Lower lobe of right lung (tissue), 2 donors: ENCODE data around the gene FANCG. TPM values are rescaled to one million over a fixed set of nuclear protein-coding genes. Genes with fewer than 3 reads are reported as not detected.

ENCODE experiments used
- ATAC-seq, 2 donors: fragments of 200-7000 bp; cut with Tn5 transposase; one replicate each; pipeline ENCODE4 v1.9.1; 2020 to 2022; ENCODE audit warnings: mild to moderate bottlenecking in 2 of 2, moderate library complexity in 2 of 2
- DNase-seq: peaks from one replicate; pipeline ENCODE4 v3.0.0-alpha.2; 2020
- H3K27ac ChIP-seq: fragments of 200-600 bp; one replicate; pipeline ENCODE4 v1.8.0; 2022
- H3K27me3 ChIP-seq: fragments of 200-600 bp; one replicate; pipeline ENCODE4 v1.8.0; 2022; ENCODE audit warnings: low read depth
- H3K36me3 ChIP-seq: fragments of 200-600 bp; one replicate; pipeline ENCODE4 v1.8.0; 2022; ENCODE audit warnings: mild to moderate bottlenecking
- H3K4me1 ChIP-seq: fragments of 200-600 bp; one replicate; pipeline ENCODE4 v1.8.0; 2022
- H3K4me3 ChIP-seq: fragments of 200-600 bp; one replicate; pipeline ENCODE4 v1.8.0; 2022; ENCODE audit warnings: mild to moderate bottlenecking
- H3K9me3 ChIP-seq: fragments of 200-600 bp; one replicate; pipeline ENCODE4 v1.8.0; 2022
- intact Hi-C: fragments of 100-400 bp; cut with DNase I; formaldehyde crosslinking; loops from one replicate; pipeline ENCODE4 v1.11.0; 2022
- total RNA-seq: library from RNA; stranded (reverse); fragmentation: NEBNext Ultra II Directional; extraction: Animal tissue kit (Norgen Biotek cat#: 25700); gene quantifications from one replicate; pipeline ENCODE4 v1.2.1, GENCODE V29; 2021
- TF ChIP-seq, protein P1 (sequence below): fragments of 200-600 bp; IDR thresholded peaks from one replicate; pipeline ENCODE4 v1.8.0; 2022; ENCODE audit warnings: antibody characterized with exemption, mild to moderate bottlenecking
- donor health status: DM: no; HTN: yes; CAD: no; lungs with severe emphysema.

FANCG gene
- total RNA-seq, 1 donor from 2014 or later: 13.9 TPM

DNA sequence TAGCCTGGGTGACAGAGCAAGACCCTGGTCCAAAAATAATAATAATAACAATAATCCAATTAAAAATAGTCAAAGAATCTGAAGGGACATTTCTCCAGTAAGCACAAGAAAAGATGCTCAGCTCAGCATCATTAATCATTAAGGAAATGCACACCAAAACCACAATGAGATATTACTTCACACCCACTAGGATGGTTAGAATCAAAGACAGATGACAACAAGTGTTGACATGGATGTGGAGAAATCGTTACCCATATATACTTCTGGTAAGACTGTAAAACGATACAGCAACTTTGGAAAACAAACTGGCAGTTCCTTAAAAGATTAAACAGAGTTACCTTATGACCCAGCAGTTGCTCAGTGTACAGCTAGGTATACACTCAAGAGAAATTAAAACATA, 5.3 kb upstream of the FANCG start:
- DNase-seq (no peak), ATAC-seq (no peak)
- intact Hi-C loops: no loop called here
- Histone ChIP-seq H3K4me3 (no peak overlapping the region), H3K4me1 (peaks cover 7% of the 10 kb centered on the region), H3K27me3 (no peaks in the 10 kb centered on the region), H3K27ac (no peak overlapping the region), H3K36me3 (peaks cover 30% of the 10 kb centered on the region), H3K9me3 (no peaks in the 10 kb centered on the region)
- TF ChIP-seq, protein P1, sequence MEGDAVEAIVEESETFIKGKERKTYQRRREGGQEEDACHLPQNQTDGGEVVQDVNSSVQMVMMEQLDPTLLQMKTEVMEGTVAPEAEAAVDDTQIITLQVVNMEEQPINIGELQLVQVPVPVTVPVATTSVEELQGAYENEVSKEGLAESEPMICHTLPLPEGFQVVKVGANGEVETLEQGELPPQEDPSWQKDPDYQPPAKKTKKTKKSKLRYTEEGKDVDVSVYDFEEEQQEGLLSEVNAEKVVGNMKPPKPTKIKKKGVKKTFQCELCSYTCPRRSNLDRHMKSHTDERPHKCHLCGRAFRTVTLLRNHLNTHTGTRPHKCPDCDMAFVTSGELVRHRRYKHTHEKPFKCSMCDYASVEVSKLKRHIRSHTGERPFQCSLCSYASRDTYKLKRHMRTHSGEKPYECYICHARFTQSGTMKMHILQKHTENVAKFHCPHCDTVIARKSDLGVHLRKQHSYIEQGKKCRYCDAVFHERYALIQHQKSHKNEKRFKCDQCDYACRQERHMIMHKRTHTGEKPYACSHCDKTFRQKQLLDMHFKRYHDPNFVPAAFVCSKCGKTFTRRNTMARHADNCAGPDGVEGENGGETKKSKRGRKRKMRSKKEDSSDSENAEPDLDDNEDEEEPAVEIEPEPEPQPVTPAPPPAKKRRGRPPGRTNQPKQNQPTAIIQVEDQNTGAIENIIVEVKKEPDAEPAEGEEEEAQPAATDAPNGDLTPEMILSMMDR: no peak

DNA sequence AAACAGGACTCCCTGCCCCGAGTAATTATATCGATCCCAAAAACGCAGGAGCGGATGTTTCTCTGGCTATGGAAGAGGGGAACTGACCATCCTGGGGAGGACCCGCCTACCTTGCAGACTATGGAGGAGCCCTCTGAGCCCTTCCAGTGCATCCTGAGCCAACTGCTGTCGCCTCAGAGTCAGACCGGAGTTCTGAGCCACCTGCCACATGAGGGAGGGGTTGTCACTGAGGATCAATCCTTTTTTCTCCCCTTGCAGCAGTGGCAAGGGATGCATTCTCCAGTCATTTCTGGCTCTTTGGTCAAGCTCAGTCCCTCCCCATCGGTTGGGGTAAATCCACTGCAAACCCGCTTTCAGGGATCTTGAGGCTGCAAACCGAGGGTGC, 709 bp downstream of the FANCG start:
- peak overlapping the region; percentile 84 for H3K4me3 ChIP-seq
- H3K27me3 ChIP-seq: no peaks in the 10 kb centered on the region
- TF ChIP-seq, protein P1: no peak
- DNase-seq (no peak), ATAC-seq (no peak)
- H3K27ac ChIP-seq: peak overlapping the region; percentile 75
- peaks cover 21% of the 10 kb centered on the region for H3K4me1 ChIP-seq
- no peaks in the 10 kb centered on the region for H3K9me3 ChIP-seq
- intact Hi-C loops: no loop called here
- no peaks in the 10 kb centered on the region for H3K36me3 ChIP-seq

DNA sequence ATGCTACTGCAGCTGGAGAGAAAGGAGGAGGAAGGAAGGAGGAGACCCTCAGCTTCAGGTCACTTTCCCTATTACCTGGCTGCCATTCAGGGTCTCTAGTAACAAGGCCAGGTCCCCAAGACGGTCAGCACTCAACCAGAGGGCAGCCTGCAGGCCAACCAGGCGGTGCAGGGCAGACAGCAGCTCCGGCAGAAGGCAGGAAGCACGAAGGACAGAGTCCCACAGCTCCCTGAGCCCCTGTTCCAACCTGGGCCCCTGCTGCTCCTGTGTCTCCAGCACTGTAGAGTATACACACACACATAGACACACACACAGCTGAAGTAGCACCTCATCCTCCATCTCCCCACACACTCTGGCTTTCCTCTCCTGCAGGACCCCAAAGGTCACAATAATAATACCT, 1.7 kb downstream of the FANCG start:
- H3K27ac ChIP-seq: no peak overlapping the region
- no peak overlapping the region for H3K4me3 ChIP-seq
- DNase-seq (no peak), ATAC-seq (no peak)
- no peaks in the 10 kb centered on the region for H3K9me3 ChIP-seq
- TF ChIP-seq, protein P1: no peak
- intact Hi-C loops: no loop called here
- H3K36me3 ChIP-seq: no peaks in the 10 kb centered on the region
- H3K27me3 ChIP-seq: no peaks in the 10 kb centered on the region
- peaks cover 25% of the 10 kb centered on the region for H3K4me1 ChIP-seq

DNA sequence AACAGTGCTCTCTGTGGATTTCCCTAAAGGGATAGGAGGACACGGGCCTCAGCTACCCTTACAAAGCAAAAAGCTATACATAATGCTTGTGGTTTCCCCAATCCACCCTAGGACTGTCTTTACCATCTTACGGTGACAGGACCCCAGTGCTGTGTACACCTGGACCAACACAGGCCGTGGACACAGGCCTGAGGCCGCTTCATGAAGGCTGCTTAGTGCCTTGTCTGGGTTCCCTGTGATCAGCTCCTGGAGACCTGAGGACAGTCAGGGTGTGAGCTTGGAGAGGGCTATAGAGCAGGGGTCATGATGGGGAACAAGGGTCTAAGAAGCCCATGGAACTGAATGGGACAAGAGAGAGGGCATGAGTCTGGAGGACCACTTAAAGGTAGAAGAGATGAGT, 2.9 kb downstream of the FANCG start:
- H3K4me3 ChIP-seq: no peak overlapping the region
- ATAC-seq (no peak), DNase-seq (no peak)
- H3K27ac ChIP-seq: no peak overlapping the region
- H3K36me3 ChIP-seq: no peaks in the 10 kb centered on the region
- H3K9me3 ChIP-seq: no peaks in the 10 kb centered on the region
- H3K4me1 ChIP-seq: peaks cover 27% of the 10 kb centered on the region
- TF ChIP-seq, protein P1: no peak
- intact Hi-C loops: no loop called here
- H3K27me3 ChIP-seq: no peaks in the 10 kb centered on the region

DNA sequence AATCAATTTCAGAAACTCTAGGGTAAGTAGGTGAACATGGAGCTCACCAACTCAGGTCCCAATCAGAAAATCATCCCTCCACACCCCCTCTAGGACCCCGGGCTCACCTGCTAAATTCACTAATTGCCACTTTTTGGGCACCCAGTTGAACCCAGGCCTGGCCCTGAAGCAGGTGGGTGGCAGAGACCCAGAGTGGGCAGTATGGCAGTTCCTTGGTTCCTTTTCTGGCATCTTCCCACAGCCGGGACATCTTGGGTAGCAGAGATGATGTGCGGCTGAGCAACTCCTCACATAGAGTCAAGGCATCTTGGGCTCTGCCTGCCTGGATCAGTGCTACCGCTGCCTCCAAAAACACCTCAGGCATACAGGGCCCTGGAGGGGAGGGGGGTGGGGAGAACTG, 4.4 kb downstream of the FANCG start:
- H3K36me3 ChIP-seq: no peaks in the 10 kb centered on the region
- no peak for DNase-seq
- no peak overlapping the region for H3K27ac ChIP-seq
- intact Hi-C loops: no loop called here
- no peak overlapping the region for H3K4me3 ChIP-seq
- TF ChIP-seq, protein P1: no peak
- peaks cover 33% of the 10 kb centered on the region for H3K4me1 ChIP-seq
- no peak for ATAC-seq
- H3K9me3 ChIP-seq: no peaks in the 10 kb centered on the region
- no peaks in the 10 kb centered on the region for H3K27me3 ChIP-seq

DNA sequence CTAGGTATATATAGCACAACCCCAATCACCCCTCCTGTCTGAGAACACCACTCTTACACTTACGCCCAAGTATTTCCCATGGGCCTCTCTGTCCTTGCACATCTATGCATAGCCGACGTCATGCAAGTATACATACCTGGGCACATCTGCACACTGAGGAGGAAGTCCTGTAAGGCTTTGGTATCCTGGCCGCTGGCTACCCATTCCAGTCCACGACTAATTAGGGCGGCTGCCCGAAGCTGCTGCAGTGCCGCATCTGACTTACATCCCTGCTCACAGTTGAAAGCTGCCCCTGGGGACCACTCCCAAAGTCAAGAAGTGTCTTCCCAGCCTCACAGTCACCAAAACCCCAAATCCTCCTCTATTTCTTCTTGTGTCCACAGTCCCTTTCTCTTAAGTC, 5.0 kb downstream of the FANCG start:
- Histone ChIP-seq H3K4me3 (no peak overlapping the region), H3K27ac (no peak overlapping the region), H3K4me1 (peaks cover 36% of the 10 kb centered on the region), H3K27me3 (no peaks in the 10 kb centered on the region), H3K36me3 (no peaks in the 10 kb centered on the region), H3K9me3 (no peaks in the 10 kb centered on the region)
- ATAC-seq (no peak), DNase-seq (no peak)
- TF ChIP-seq, protein P1: no peak
- intact Hi-C loops: no loop called here
